ENCODE measurements around the gene FAM237A. TPM values are rescaled to one million over a fixed set of nuclear protein-coding genes. Genes with fewer than 3 reads are reported as not detected.

The FAM237A gene
- total RNA-seq, 1 donor from 2014 or later, result not detected

- POLR2A ChIA-PET, result no interaction called here
- Mint-ChIP-seq H3K4me1 (no peaks in the 10 kb centered on the region), H3K27ac (no peak overlapping the region), H3K27me3 (peaks cover 12% of the 10 kb centered on the region), H3K9me3 (no peaks in the 10 kb centered on the region), H3K36me3 (ENCODE audit: low read depth) (no peaks in the 10 kb centered on the region), H3K4me3 (no peak overlapping the region)
- ATAC-seq (ENCODE audit: low read depth) (peak; percentile 31), DNase-seq (no peak)
- CTCF ChIA-PET, result interaction anchor here (0.7 to 1.7 kb wide), 2 partner anchors 87 to 778 kb away, joined by 3 to 5 read pairs; no protein-coding TSS in a partner anchor
- intact Hi-C loops (cut with micrococcal nuclease), result loop anchor here (1.0 to 10.0 kb wide), 8 partner anchors 88 to 1561 kb away; no protein-coding TSS in a partner anchor
- TF ChIP-seq CTCF (IDR thresholded peaks at IDR 0.05), result no peak
Measured at GRCh38 chr2:206693399-206694137, 51.3 kb downstream of the FAM237A start.

- no peaks in the 10 kb centered on the region for H3K4me1 Mint-ChIP-seq
- intact Hi-C loops (cut with micrococcal nuclease), result loop anchor here (10.0 kb wide), 2 partner anchors 878 to 1338 kb away; no protein-coding TSS in a partner anchor
- POLR2A ChIA-PET, result no interaction called here
Measured at GRCh38 chr2:206696910-206697309, 54.6 kb downstream of the FAM237A start.

GRCh38 chr2:206698811-206699210 lies 56.5 kb downstream of the FAM237A start:
- CTCF ChIA-PET, result no interaction called here
- no peak overlapping the region for H3K27ac Mint-ChIP-seq
- no peak overlapping the region for H3K4me3 Mint-ChIP-seq
- ATAC-seq (ENCODE audit: low read depth) (no peak), DNase-seq (no peak)
- intact Hi-C loops (cut with micrococcal nuclease), result loop anchor here (10.0 kb wide), 2 partner anchors 876 to 1336 kb away; no protein-coding TSS in a partner anchor
- no peak for TF ChIP-seq CTCF (IDR thresholded peaks at IDR 0.05)
- H3K27me3 Mint-ChIP-seq, result peaks cover 13% of the 10 kb centered on the region
- no peaks in the 10 kb centered on the region for H3K36me3 Mint-ChIP-seq (ENCODE audit: low read depth)
- H3K4me1 Mint-ChIP-seq, result no peaks in the 10 kb centered on the region
- H3K9me3 Mint-ChIP-seq, result no peaks in the 10 kb centered on the region
- POLR2A ChIA-PET, result no interaction called here

More at GRCh38 chr2:206696910-206697309, 54.6 kb downstream of the FAM237A start:
- no peaks in the 10 kb centered on the region for H3K36me3 Mint-ChIP-seq (ENCODE audit: low read depth)
- ATAC-seq (ENCODE audit: low read depth) (no peak), DNase-seq (no peak)
- no peak overlapping the region for H3K27ac Mint-ChIP-seq
- TF ChIP-seq CTCF (IDR thresholded peaks at IDR 0.05), result no peak
- no peak overlapping the region for H3K4me3 Mint-ChIP-seq
- CTCF ChIA-PET, result interaction anchor here (1.2 to 1.4 kb wide), 2 partner anchors 25 to 85 kb away, joined by 3 to 4 read pairs; no protein-coding TSS in a partner anchor
- peaks cover 14% of the 10 kb centered on the region for H3K27me3 Mint-ChIP-seq
- no peaks in the 10 kb centered on the region for H3K9me3 Mint-ChIP-seq

Other genes starting within 250 kb of the FAM237A start
- gene ADAM23, start 199.0 kb upstream of the FAM237A start, total RNA-seq, result 0.86 and 1.5 TPM in 2 replicates
- not detected in 2 replicates for gene DYTN, start 75.9 kb downstream of the FAM237A start, total RNA-seq
- not detected in 2 replicates for gene MDH1B, start 122.8 kb downstream of the FAM237A start, total RNA-seq
- gene FASTKD2, start 123.1 kb downstream of the FAM237A start, total RNA-seq, result 29.1 and 29.6 TPM in 2 replicates

Data from activated B cell treated with CpG ODN at 0.5 μM for 24 hours (primary cell).